Gastrocnemius medialis (tissue), 4 donors: Measurements from ENCODE around the gene FGR.

Source experiments
- POLR2A ChIP-seq, 2 donors: fragments of 450-650 bp; IDR thresholded peaks; one replicate each; pipeline ENCODE4 v1.6.1; 2017; ENCODE audit warnings: antibody characterized with exemption in 2 of 2, mild to moderate bottlenecking in 2 of 2, moderate library complexity in 2 of 2
- TF ChIP-seq, protein P1 (sequence below), 5 experiments: fragments of 450-650 bp in 3 of 5; fragments of 200-600 bp in 2 of 5; sonication (generic) in 2 of 5; IDR thresholded peaks in 4 of 5; conservative IDR thresholded peaks in 1 of 5; 1 replicate in 4 of 5; 2 replicates in 1 of 5; pipeline ENCODE4 v1.5.1; 2016 to 2019; ENCODE audit warnings: antibody characterized with exemption in 5 of 5, mild to moderate bottlenecking in 3 of 5, moderate library complexity in 3 of 5

DNA sequence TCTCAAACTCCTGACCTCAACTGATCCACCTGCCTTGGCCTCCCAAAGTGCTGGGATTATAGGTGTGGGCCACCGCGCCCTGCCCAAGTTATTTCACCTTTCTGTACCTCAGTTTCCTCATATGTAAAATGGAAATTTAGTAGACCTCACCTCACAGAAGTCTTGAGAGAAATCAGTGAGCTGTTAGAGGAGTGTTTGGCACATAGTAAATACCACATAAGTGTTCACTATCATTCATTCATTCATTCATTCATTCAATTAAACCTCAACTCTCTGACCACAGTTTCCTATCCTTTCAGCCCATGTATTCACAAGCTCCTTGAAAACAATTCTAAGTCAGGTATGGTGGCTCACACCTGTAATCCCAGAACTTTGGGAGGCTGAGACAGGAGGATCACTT, 3.8 kb upstream of the FGR start:
- TF ChIP-seq POLR2A (IDR thresholded peaks at IDR 0.05): no peak
- TF ChIP-seq, protein P1, sequence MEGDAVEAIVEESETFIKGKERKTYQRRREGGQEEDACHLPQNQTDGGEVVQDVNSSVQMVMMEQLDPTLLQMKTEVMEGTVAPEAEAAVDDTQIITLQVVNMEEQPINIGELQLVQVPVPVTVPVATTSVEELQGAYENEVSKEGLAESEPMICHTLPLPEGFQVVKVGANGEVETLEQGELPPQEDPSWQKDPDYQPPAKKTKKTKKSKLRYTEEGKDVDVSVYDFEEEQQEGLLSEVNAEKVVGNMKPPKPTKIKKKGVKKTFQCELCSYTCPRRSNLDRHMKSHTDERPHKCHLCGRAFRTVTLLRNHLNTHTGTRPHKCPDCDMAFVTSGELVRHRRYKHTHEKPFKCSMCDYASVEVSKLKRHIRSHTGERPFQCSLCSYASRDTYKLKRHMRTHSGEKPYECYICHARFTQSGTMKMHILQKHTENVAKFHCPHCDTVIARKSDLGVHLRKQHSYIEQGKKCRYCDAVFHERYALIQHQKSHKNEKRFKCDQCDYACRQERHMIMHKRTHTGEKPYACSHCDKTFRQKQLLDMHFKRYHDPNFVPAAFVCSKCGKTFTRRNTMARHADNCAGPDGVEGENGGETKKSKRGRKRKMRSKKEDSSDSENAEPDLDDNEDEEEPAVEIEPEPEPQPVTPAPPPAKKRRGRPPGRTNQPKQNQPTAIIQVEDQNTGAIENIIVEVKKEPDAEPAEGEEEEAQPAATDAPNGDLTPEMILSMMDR (IDR thresholded peaks at IDR 0.05 in 4 of 5, conservative IDR thresholded peaks at IDR 0.05 in 1 of 5): no peak
